ENCODE data around the gene EPHA7. TPM values are rescaled to one million over a fixed set of nuclear protein-coding genes. Genes with fewer than 3 reads are reported as not detected.

The EPHA7 gene
- total and polyA plus RNA-seq, 2 of the 4 experiments (the other 2 are of a cell fraction): not detected

- no peak overlapping the region for H2AFZ ChIP-seq (replicated peaks; ENCODE audit: low read length, poor library complexity)
- H3K56ac ChIP-seq (ENCODE audit: extremely low read depth, insufficient read depth, low read length): no peak overlapping the region
- no peaks in the 10 kb centered on the region for H4K20me1 ChIP-seq (ENCODE audit: insufficient read depth, low read length)
- H4K8ac ChIP-seq (ENCODE audit: low read depth in 2 of 2, low read length in 2 of 2): no peak overlapping the region
- no peak overlapping the region for H3K4me2 ChIP-seq (ENCODE audit: low read depth, low read length)
- H2AK9ac ChIP-seq (replicated peaks; ENCODE audit: low read depth, low read length, poor library complexity): no peak overlapping the region
- H3K18ac ChIP-seq (ENCODE audit: low read depth, low read length): no peak overlapping the region
- dilution Hi-C loops (cut with HindIII; ENCODE audit: low sequenced_read_pairs, unreplicated experiment): no loop called here
- ATAC-seq (ENCODE audit: low read depth): no peak
- H3K9ac ChIP-seq (ENCODE audit: low read depth, low read length): no peak overlapping the region
- no peak overlapping the region for H2AK5ac ChIP-seq (ENCODE audit: low read depth, low read length)
- no peak overlapping the region for H2BK15ac ChIP-seq (ENCODE audit: low read depth, low read length)
- H2BK20ac ChIP-seq (ENCODE audit: low read depth, low read length): no peak overlapping the region
- H3K4me3 ChIP-seq (ENCODE audit: insufficient read depth, low read depth, low read length): no peak overlapping the region
- no peaks in the 10 kb centered on the region for H3K36me3 ChIP-seq (ENCODE audit: control insufficient read depth, insufficient read depth, low read length)
- H3K23ac ChIP-seq (ENCODE audit: low read depth, low read length): no peak overlapping the region
- no peak overlapping the region for H4K91ac ChIP-seq (ENCODE audit: insufficient read depth, low read depth, low read length)
- no peak overlapping the region for H2BK120ac ChIP-seq (ENCODE audit: low read depth, low read length)
- no TSS peak for BruUV-seq (replicated peaks)
- no peak overlapping the region for H3K4ac ChIP-seq (ENCODE audit: low read depth, low read length)
- no CpG with 5 or more reads among the region's 1 CpG for WGBS, 2 experiments (ENCODE audit: extremely low coverage in 2 of 2, insufficient read length in 1 of 2)
- no peaks in the 10 kb centered on the region for H3K9me1 ChIP-seq (ENCODE audit: insufficient read depth, low read length)
- H4K5ac ChIP-seq (ENCODE audit: low read depth, low read length): no peak overlapping the region
- ChIA-PET CTCF (no interaction called here), POLR2A (ENCODE audit: unreplicated experiment) (no interaction called here)
- H3K27me3 ChIP-seq (ENCODE audit: control insufficient read depth, insufficient read depth, low read length): no peaks in the 10 kb centered on the region
- H3K79me1 ChIP-seq (ENCODE audit: low read depth in 1 of 2, low read length in 2 of 2): no peaks in the 10 kb centered on the region
- H3K27ac ChIP-seq (ENCODE audit: insufficient read depth, low read length): no peak overlapping the region
- no peak overlapping the region for H2BK5ac ChIP-seq (ENCODE audit: low read depth, low read length, poor library complexity, severe bottlenecking)
- TF ChIP-seq RFX5 (IDR thresholded peaks at IDR 0.05; ENCODE audit: low read depth, low read length): no peak
- TF ChIP-seq MAZ (IDR thresholded peaks at IDR 0.05; ENCODE audit: borderline replicate concordance, low read depth, low read length): no peak
- TF ChIP-seq MXI1 (IDR thresholded peaks at IDR 0.05; ENCODE audit: borderline replicate concordance, low read depth, low read length): no peak
- no peak for TF ChIP-seq USF2 (IDR thresholded peaks at IDR 0.05; ENCODE audit: low read depth, low read length)
- no peak for TF ChIP-seq SMC3 (IDR thresholded peaks at IDR 0.05; ENCODE audit: low read depth, low read length)
- TF ChIP-seq MAFK (IDR thresholded peaks at IDR 0.05; ENCODE audit: low read depth, low read length): no peak
- TF ChIP-seq CEBPB (IDR thresholded peaks at IDR 0.05; ENCODE audit: low read depth, low read length): no peak
- TF ChIP-seq CTCF (conservative IDR thresholded peaks at IDR 0.05; ENCODE audit: low read depth, low read length): no peak
- no peak for TF ChIP-seq ELK1 (IDR thresholded peaks at IDR 0.05; ENCODE audit: borderline replicate concordance, low read depth, low read length)
- no peak for TF ChIP-seq CHD1 (IDR thresholded peaks at IDR 0.05; ENCODE audit: low read depth, low read length)
- no peak for TF ChIP-seq RCOR1 (IDR thresholded peaks at IDR 0.05; ENCODE audit: insufficient replicate concordance, low read length)
- no peak for TF ChIP-seq RAD21 (IDR thresholded peaks at IDR 0.05; ENCODE audit: low read length)
- no peak for TF ChIP-seq POLR2A (IDR thresholded peaks at IDR 0.05; ENCODE audit: low read depth, low read length)
- no peak for DNase-seq
- no peak overlapping the region for H3K14ac ChIP-seq (replicated peaks; ENCODE audit: low read depth, low read length)
- in situ Hi-C loops (cut with MboI; ENCODE audit: low sequenced_read_pairs): no loop called here
- H3K4me1 ChIP-seq (ENCODE audit: control insufficient read depth, insufficient read depth, low read length): no peaks in the 10 kb centered on the region
- intact Hi-C loops (cut with micrococcal nuclease): no loop called here
- no peaks in the 10 kb centered on the region for H3K9me3 ChIP-seq (ENCODE audit: control insufficient read depth, insufficient read depth, low read length)
Measured at GRCh38 chr6:93238632-93239031, 180.7 kb downstream of the EPHA7 start.
